ENCODE measurements around the gene KCNMA1. TPM values are rescaled to one million over a fixed set of nuclear protein-coding genes. Genes with fewer than 3 reads are reported as not detected.

KCNMA1 gene
- total RNA-seq, 4 donors from 2014 or later = 68.4 to 170 (median 119) TPM

DNA sequence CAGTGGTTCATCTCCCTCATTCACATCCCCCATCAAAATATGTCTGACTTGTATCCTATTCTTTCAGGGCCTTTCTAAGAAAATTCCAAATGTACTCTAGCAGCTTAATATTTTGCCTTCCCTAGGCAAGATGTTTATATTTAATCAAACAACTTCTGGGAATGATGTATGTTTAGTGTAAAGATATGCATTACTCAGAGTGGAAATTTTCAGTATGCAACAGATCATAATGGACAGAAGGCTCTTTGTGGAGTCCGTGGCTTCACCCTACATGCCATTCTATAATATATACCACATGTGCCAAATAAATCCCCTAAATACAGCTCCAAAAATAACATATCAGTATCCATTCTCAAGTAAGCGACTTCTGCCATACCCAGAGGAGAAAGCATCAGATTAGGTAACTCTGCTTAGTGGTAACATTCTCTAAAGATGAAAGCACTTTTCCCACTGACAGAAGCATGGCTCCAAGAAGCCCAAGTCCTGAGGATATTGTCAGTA, 316.6 kb downstream of the KCNMA1 start:
- Histone ChIP-seq H3K4me3 (no peak overlapping the region), H3K27ac (peak overlapping the region in 2 of 4 donors; percentile 14 to 41), H3K27me3 (no peaks in the 10 kb centered on the region), H3K36me3 (no peaks in the 10 kb centered on the region), H3K9me3 (no peaks in the 10 kb centered on the region), H3K4me1 (peaks cover 0 to 7% (median 0%) of the 10 kb centered on the region in 4 donors)
- DNase-seq = no peak
- TF ChIP-seq POLR2A (IDR thresholded peaks at IDR 0.05) (no peak), EP300 (IDR thresholded peaks at IDR 0.05; ENCODE audit: low read depth) (no peak), POLR2AphosphoS5 (IDR thresholded peaks at IDR 0.05) (no peak)
- TF ChIP-seq, protein P1, sequence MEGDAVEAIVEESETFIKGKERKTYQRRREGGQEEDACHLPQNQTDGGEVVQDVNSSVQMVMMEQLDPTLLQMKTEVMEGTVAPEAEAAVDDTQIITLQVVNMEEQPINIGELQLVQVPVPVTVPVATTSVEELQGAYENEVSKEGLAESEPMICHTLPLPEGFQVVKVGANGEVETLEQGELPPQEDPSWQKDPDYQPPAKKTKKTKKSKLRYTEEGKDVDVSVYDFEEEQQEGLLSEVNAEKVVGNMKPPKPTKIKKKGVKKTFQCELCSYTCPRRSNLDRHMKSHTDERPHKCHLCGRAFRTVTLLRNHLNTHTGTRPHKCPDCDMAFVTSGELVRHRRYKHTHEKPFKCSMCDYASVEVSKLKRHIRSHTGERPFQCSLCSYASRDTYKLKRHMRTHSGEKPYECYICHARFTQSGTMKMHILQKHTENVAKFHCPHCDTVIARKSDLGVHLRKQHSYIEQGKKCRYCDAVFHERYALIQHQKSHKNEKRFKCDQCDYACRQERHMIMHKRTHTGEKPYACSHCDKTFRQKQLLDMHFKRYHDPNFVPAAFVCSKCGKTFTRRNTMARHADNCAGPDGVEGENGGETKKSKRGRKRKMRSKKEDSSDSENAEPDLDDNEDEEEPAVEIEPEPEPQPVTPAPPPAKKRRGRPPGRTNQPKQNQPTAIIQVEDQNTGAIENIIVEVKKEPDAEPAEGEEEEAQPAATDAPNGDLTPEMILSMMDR (IDR thresholded peaks at IDR 0.05) = no peak
- intact Hi-C loops (cut with DNase I; ENCODE audit: low total_unique reads) (no loop called here), in situ Hi-C loops (cut with MboI; ENCODE audit: low pct_ligation_motif_present in 1 of 4, low pct_unique_long_range_greater_than_20kb in 1 of 4, low sequenced_read_pairs in 3 of 4) (no loop called here)
- WGBS, 2 donors (ENCODE audit: low coverage in 1 of 2) = 30 to 72% methylated on average over 2 of the region's 2 CpGs

DNA sequence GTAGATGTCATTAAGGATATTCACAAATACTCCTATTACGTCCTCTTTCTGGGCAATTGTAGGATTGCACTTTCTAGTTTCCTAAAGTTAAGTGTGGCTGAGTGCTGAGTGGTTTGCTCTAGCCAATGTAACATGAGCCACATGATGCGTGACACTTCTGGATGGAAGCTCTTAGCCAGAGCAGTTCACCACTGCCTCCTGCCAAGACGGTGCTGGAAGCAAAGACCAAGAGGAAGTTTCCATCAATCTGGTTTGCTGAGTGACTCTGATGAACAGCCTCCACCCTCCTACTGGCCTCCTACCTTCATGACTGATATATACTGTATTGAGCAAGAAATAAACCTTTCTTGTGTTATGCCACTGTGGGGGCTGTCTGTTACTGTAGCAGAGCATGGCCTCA, 318.1 kb downstream of the KCNMA1 start:
- DNase-seq = no peak
- H3K4me1 ChIP-seq = no peaks in the 10 kb centered on the region
- H3K4me3 ChIP-seq = no peak overlapping the region
- in situ Hi-C loops (cut with MboI; ENCODE audit: low pct_ligation_motif_present in 1 of 4, low pct_unique_long_range_greater_than_20kb in 1 of 4, low sequenced_read_pairs in 3 of 4) = no loop called here
- TF ChIP-seq, protein P1 (IDR thresholded peaks at IDR 0.05) = no peak
- no peak for TF ChIP-seq POLR2AphosphoS5 (IDR thresholded peaks at IDR 0.05)
- no peak for TF ChIP-seq EP300 (IDR thresholded peaks at IDR 0.05; ENCODE audit: low read depth)
- no peak for TF ChIP-seq POLR2A (IDR thresholded peaks at IDR 0.05)
- WGBS, 2 donors (ENCODE audit: low coverage in 1 of 2) = 77% methylated on average over 3 of the region's 3 CpGs; no CpG with 5 or more reads in 1 of the 2 donors
- intact Hi-C loops (cut with DNase I; ENCODE audit: low total_unique reads) = no loop called here
- H3K9me3 ChIP-seq = no peaks in the 10 kb centered on the region
- H3K27me3 ChIP-seq = no peaks in the 10 kb centered on the region
- no peak overlapping the region for H3K27ac ChIP-seq
- H3K36me3 ChIP-seq = no peaks in the 10 kb centered on the region

DNA sequence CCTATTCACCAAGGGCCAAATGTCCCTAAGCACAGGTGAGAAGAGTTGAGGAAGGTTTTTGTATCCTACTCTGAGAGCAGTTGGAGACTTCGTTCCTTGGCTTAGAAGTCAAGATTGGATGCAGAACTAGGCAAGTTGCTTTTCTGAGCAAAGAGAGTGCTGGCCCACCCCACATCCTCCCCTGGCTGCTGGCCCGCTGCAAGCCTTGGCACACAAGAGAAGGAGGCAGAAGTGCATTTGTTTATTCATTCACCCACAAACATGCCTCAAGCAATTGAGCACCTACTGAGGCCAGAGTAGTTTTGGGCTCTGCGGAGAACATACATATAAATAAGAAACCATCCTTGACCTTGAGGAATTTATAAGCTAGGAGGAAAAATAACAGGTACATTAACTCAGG, 318.9 kb downstream of the KCNMA1 start:
- Histone ChIP-seq H3K4me3 (no peak overlapping the region), H3K27me3 (no peaks in the 10 kb centered on the region), H3K4me1 (no peaks in the 10 kb centered on the region), H3K9me3 (no peaks in the 10 kb centered on the region), H3K27ac (no peak overlapping the region), H3K36me3 (no peaks in the 10 kb centered on the region)
- 85% methylated on average over 3 of the region's 3 CpGs; no CpG with 5 or more reads in 1 of the 2 donors for WGBS, 2 donors (ENCODE audit: low coverage in 1 of 2)
- intact Hi-C loops (cut with DNase I; ENCODE audit: low total_unique reads) (no loop called here), in situ Hi-C loops (cut with MboI; ENCODE audit: low pct_ligation_motif_present in 1 of 4, low pct_unique_long_range_greater_than_20kb in 1 of 4, low sequenced_read_pairs in 3 of 4) (no loop called here)
- DNase-seq = no peak
- TF ChIP-seq EP300 (IDR thresholded peaks at IDR 0.05; ENCODE audit: low read depth) = no peak
- TF ChIP-seq, protein P1 (IDR thresholded peaks at IDR 0.05) = no peak
- no peak for TF ChIP-seq POLR2A (IDR thresholded peaks at IDR 0.05)
- no peak for TF ChIP-seq POLR2AphosphoS5 (IDR thresholded peaks at IDR 0.05)

DNA sequence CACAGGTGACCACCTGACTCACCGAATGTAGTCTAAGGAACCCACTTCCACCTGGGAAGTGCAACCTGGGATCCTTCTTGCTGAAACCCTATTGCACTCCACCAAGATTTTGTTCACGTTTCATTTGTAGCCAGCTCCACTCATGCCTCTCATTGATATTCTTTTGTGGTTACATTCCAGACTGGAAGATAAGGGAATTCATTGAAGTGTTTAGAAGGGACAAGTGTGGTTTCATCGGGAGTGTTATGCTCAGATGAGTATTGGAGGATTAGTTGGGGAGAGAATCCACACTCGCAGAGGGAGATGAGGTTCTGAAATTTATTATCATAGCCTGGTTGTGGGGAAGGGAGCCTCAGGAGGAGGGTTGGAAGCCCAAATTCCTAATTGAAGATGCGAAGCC, 320.4 kb downstream of the KCNMA1 start:
- no peaks in the 10 kb centered on the region for H3K9me3 ChIP-seq
- no peak overlapping the region for H3K27ac ChIP-seq
- H3K4me3 ChIP-seq = no peak overlapping the region
- intact Hi-C loops (cut with DNase I; ENCODE audit: low total_unique reads) (no loop called here), in situ Hi-C loops (cut with MboI; ENCODE audit: low pct_ligation_motif_present in 1 of 4, low pct_unique_long_range_greater_than_20kb in 1 of 4, low sequenced_read_pairs in 3 of 4) (no loop called here)
- 64 to 96% methylated on average over 4 to 5 of the region's 5 CpGs for WGBS, 2 donors (ENCODE audit: low coverage in 1 of 2)
- TF ChIP-seq, protein P1 (IDR thresholded peaks at IDR 0.05) = no peak
- TF ChIP-seq POLR2AphosphoS5 (IDR thresholded peaks at IDR 0.05) (no peak), EP300 (IDR thresholded peaks at IDR 0.05; ENCODE audit: low read depth) (no peak), POLR2A (IDR thresholded peaks at IDR 0.05) (no peak)
- H3K36me3 ChIP-seq = no peaks in the 10 kb centered on the region
- H3K27me3 ChIP-seq = no peaks in the 10 kb centered on the region
- no peaks in the 10 kb centered on the region for H3K4me1 ChIP-seq
- no peak for DNase-seq
